GM23338 (cell line): Measurements from ENCODE around the gene RBM33. TPM values are rescaled to one million over a fixed set of nuclear protein-coding genes. Genes with fewer than 3 reads are reported as not detected.
A peak's percentile ranks its signal among the peaks of the same experiment; 100 is the strongest.

Experiments
- ATAC-seq: fragments of 200-7000 bp; cut with Tn5 transposase; 3 replicates; pipeline ENCODE4 v1.9.1; 2020
- DNase-seq: peaks from one replicate; pipeline ENCODE4 v3.0.0-alpha.2; 2015; ENCODE audit warnings: low spot score
- H2AFZ ChIP-seq: fragments of 200-600 bp; sonication (generic); 2 replicates; pipeline ENCODE4 v1.8.0; 2016; ENCODE audit warnings: antibody characterized with exemption, mild to moderate bottlenecking, moderate library complexity
- H3F3A ChIP-seq: fragments of 200-600 bp; sonication (generic); replicated peaks from 2 replicates; pipeline ENCODE4 v1.8.0; 2017; ENCODE audit warnings: antibody characterized with exemption, mixed run types, low read depth
- H3K27ac ChIP-seq: fragments of 200-600 bp; sonication (generic); 2 replicates; pipeline ENCODE4 v1.6.1; 2016; ENCODE audit warnings: low read depth
- H3K27me3 ChIP-seq: fragments of 200-600 bp; sonication (generic); 2 replicates; pipeline ENCODE4 v1.8.0; 2016; ENCODE audit warnings: mild to moderate bottlenecking, mixed run types, moderate library complexity; ENCODE audit not compliant: insufficient read depth
- H3K36me3 ChIP-seq: fragments of 200-600 bp; sonication (generic); 2 replicates; pipeline ENCODE4 v1.8.0; 2016; ENCODE audit warnings: mild to moderate bottlenecking; ENCODE audit not compliant: insufficient read depth
- H3K4me1 ChIP-seq: fragments of 200-600 bp; sonication (generic); 2 replicates; pipeline ENCODE4 v1.8.0; 2016; ENCODE audit warnings: mild to moderate bottlenecking, moderate library complexity; ENCODE audit not compliant: insufficient read depth
- H3K4me2 ChIP-seq: fragments of 200-600 bp; sonication (generic); 2 replicates; pipeline ENCODE4 v1.7.1; 2017; ENCODE audit warnings: mixed run types
- H3K4me3 ChIP-seq: fragments of 200-600 bp; sonication (generic); 2 replicates; pipeline ENCODE4 v1.6.1; 2016; ENCODE audit warnings: mixed run types
- H3K79me2 ChIP-seq: fragments of 200-600 bp; sonication (generic); replicated peaks from 2 replicates; pipeline ENCODE4 v1.8.0; 2017; ENCODE audit warnings: mild to moderate bottlenecking; ENCODE audit not compliant: insufficient read depth
- H3K9me2 ChIP-seq: fragments of 200-600 bp; sonication (generic); 2 replicates; pipeline ENCODE4 v1.8.0; 2017; ENCODE audit not compliant: insufficient read depth
- H4K20me1 ChIP-seq: fragments of 200-600 bp; sonication (generic); replicated peaks from 2 replicates; pipeline ENCODE4 v1.8.0; 2017; ENCODE audit warnings: mild to moderate bottlenecking; ENCODE audit not compliant: insufficient read depth
- H3K27ac Mint-ChIP-seq: 2 replicates; pipeline ENCODE4 v1.8.0; 2020; ENCODE audit warnings: inconsistent platforms, mild to moderate bottlenecking, moderate library complexity, mixed read lengths
- H3K27me3 Mint-ChIP-seq: 3 replicates; pipeline ENCODE4 v1.8.0; 2022; ENCODE audit warnings: low read depth, mild to moderate bottlenecking, moderate library complexity, mixed read lengths, inconsistent platforms; ENCODE audit not compliant: insufficient read depth, poor library complexity
- H3K36me3 Mint-ChIP-seq: 3 replicates; pipeline ENCODE4 v1.8.0; 2021; ENCODE audit warnings: low read depth, mild to moderate bottlenecking, inconsistent platforms, moderate library complexity, mixed read lengths
- H3K4me1 Mint-ChIP-seq: 3 replicates; pipeline ENCODE4 v1.8.0; 2020; ENCODE audit warnings: mild to moderate bottlenecking, inconsistent platforms, mixed read lengths
- H3K4me3 Mint-ChIP-seq: 3 replicates; pipeline ENCODE4 v1.8.0; 2021; ENCODE audit warnings: moderate library complexity, mild to moderate bottlenecking, inconsistent platforms, mixed read lengths
- H3K9me3 Mint-ChIP-seq: 3 replicates; pipeline ENCODE4 v1.8.0; 2020; ENCODE audit warnings: moderate library complexity, mild to moderate bottlenecking, inconsistent platforms, mixed read lengths
- CREB1 ChIP-seq: fragments of 250-450 bp; sonication (Bioruptor Pico); IDR thresholded peaks from 2 replicates; pipeline ENCODE4 v1.5.0; 2020; ENCODE audit warnings: low read depth, mild to moderate bottlenecking, moderate library complexity
- CTCF ChIP-seq, 2 experiments: fragments of 200-600 bp in 1 of 2; sonication (generic) in 1 of 2; conservative IDR thresholded peaks; 2 replicates each; pipeline versions ENCODE4 v1.5.1 to v1.6.1; 2016 to 2017; ENCODE audit warnings: antibody characterized with exemption in 2 of 2, low read depth in 2 of 2, mild to moderate bottlenecking in 2 of 2, moderate library complexity in 1 of 2
- EZH2 ChIP-seq: fragments of 200-600 bp; sonication (generic); IDR thresholded peaks from one replicate; pipeline ENCODE4 v1.8.0; 2017; ENCODE audit warnings: antibody characterized with exemption, mild to moderate bottlenecking, low read depth; ENCODE audit not compliant: unreplicated experiment
- EZH2phosphoT487 ChIP-seq: fragments of 200-600 bp; sonication (generic); IDR thresholded peaks from one replicate; pipeline ENCODE4 v1.8.1; 2018; ENCODE audit warnings: antibody characterized with exemption; ENCODE audit not compliant: unreplicated experiment
- JUNB ChIP-seq: IDR thresholded peaks from one replicate; pipeline ENCODE4 v1.6.1; 2016; ENCODE audit warnings: antibody characterized with exemption; ENCODE audit not compliant: unreplicated experiment
- NANOG ChIP-seq: IDR thresholded peaks from 2 replicates; pipeline ENCODE4 v1.6.1; 2016; ENCODE audit warnings: antibody characterized with exemption, borderline replicate concordance
- POLR2AphosphoS5 ChIP-seq: IDR thresholded peaks from 2 replicates; pipeline ENCODE4 v1.6.1; 2016; ENCODE audit warnings: antibody characterized with exemption, low read depth
- STAT1 ChIP-seq: IDR thresholded peaks from one replicate; pipeline ENCODE4 v1.6.1; 2016; ENCODE audit warnings: antibody characterized with exemption; ENCODE audit not compliant: unreplicated experiment
- ZNF331 ChIP-seq: fragments of 250-450 bp; sonication (Bioruptor Pico); IDR thresholded peaks from 2 replicates; pipeline ENCODE4 v1.5.0; 2020; ENCODE audit warnings: low read depth, mild to moderate bottlenecking, moderate library complexity
- ZNF462 ChIP-seq: fragments of 250-450 bp; sonication (Bioruptor Pico); IDR thresholded peaks from 2 replicates; pipeline ENCODE4 v1.5.0; 2020; ENCODE audit warnings: mild to moderate bottlenecking, moderate library complexity
- polyA plus RNA-seq: library from polyadenylated mRNA; unstranded; fragments of >200 nt; fragmentation: Nextera tagmentation; extraction: Ambion mirVana; gene quantifications from 2 replicates; pipeline ENCODE4 v1.2.1, GENCODE V29; 2016
- total RNA-seq: library from RNA; depleted of rRNA; stranded (reverse); fragments of >200 nt; shearing (Covaris generic); gene quantifications from 2 replicates; pipeline ENCODE4 v1.2.3, GENCODE V29; 2014

RBM33 gene
- total and polyA plus RNA-seq, 2 experiments from 2014 or later, result 47.7 to 94.7 TPM

DNA sequence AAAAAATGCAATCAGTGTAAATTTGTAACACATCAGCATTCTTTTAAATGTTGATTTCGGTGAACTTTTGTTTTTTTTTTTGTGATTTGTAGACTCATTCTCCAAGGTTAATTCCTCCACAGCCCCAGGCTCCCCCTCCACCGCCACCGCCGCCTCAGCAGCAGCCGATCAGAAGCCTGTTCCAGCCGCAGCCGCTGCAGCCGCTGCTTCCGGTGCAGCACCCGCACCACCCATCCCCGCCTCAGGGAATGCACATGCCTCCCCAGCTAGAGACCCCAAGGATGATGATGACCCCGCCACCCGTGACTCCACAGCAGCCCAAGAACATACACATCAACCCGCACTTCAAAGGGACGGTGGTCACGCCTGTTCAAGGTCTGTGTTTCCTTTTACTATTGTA is 66.6 kb downstream of the RBM33 start:
- TF ChIP-seq CREB1 (CRISPR knock-in tag) (no peak), EZH2phosphoT487 (no peak), JUNB (no peak), CTCF (conservative IDR thresholded peaks at IDR 0.05; ENCODE audit: low read depth in 2 of 2) (no peak), EZH2 (no peak), ZNF331 (CRISPR knock-in tag) (no peak)
- H3K27me3 Mint-ChIP-seq, result peaks cover 4% of the 10 kb centered on the region
- no peaks in the 10 kb centered on the region for H3K9me3 Mint-ChIP-seq
- H2AFZ ChIP-seq, result no peak overlapping the region
- H3K4me1 Mint-ChIP-seq, result peaks cover 10% of the 10 kb centered on the region
- H3K9me2 ChIP-seq, result no peaks in the 10 kb centered on the region
- peak overlapping the region; percentile 38; the same call in 1 of the 2 replicates for H3K4me2 ChIP-seq
- ATAC-seq, result peak; percentile 30; the same call in 2 of the 3 replicates
- H3K79me2 ChIP-seq, result peaks cover 79% of the 10 kb centered on the region
- no peak overlapping the region for H3K27ac Mint-ChIP-seq
- H3K4me3 Mint-ChIP-seq, result no peak overlapping the region
- H3K27me3 ChIP-seq, result no peaks in the 10 kb centered on the region
- peaks cover 45% of the 10 kb centered on the region for H3K36me3 Mint-ChIP-seq
- H3K4me3 ChIP-seq, result no peak overlapping the region
- no peak overlapping the region for H3K27ac ChIP-seq
- no peaks in the 10 kb centered on the region for H3F3A ChIP-seq
- no peak for DNase-seq
- peaks cover 5% of the 10 kb centered on the region; the same call in 1 of the 2 replicates for H3K4me1 ChIP-seq
- H4K20me1 ChIP-seq, result peaks cover 29% of the 10 kb centered on the region
- peaks cover 30% of the 10 kb centered on the region; the same call in 1 of the 2 replicates for H3K36me3 ChIP-seq

GRCh38 chr7:155713384-155713783 is 68.9 kb downstream of the RBM33 start:
- H3K4me1 ChIP-seq, result peaks cover 5% of the 10 kb centered on the region; the same call in 1 of the 2 replicates
- no peaks in the 10 kb centered on the region for H3K9me2 ChIP-seq
- H3K9me3 Mint-ChIP-seq, result no peaks in the 10 kb centered on the region
- H4K20me1 ChIP-seq, result peaks cover 27% of the 10 kb centered on the region
- no peaks in the 10 kb centered on the region for H3K27me3 ChIP-seq
- H3K36me3 ChIP-seq, result peaks cover 23% of the 10 kb centered on the region
- DNase-seq (no peak), ATAC-seq (peak; percentile 54)
- no peak overlapping the region for H3K4me3 Mint-ChIP-seq
- no peak overlapping the region for H2AFZ ChIP-seq
- peaks cover 16% of the 10 kb centered on the region for H3K4me1 Mint-ChIP-seq
- no peaks in the 10 kb centered on the region for H3F3A ChIP-seq
- no peak overlapping the region for H3K27ac ChIP-seq
- H3K4me2 ChIP-seq, result no peak overlapping the region
- peaks cover 89% of the 10 kb centered on the region for H3K79me2 ChIP-seq
- peaks cover 7% of the 10 kb centered on the region for H3K27me3 Mint-ChIP-seq
- H3K4me3 ChIP-seq, result no peak overlapping the region
- H3K27ac Mint-ChIP-seq, result no peak overlapping the region
- peaks cover 56% of the 10 kb centered on the region for H3K36me3 Mint-ChIP-seq
- TF ChIP-seq ZNF462 (CRISPR knock-in tag) (no peak), STAT1 (no peak), JUNB (no peak), POLR2AphosphoS5 (no peak), EZH2phosphoT487 (no peak), NANOG (no peak), CREB1 (CRISPR knock-in tag) (no peak), ZNF331 (CRISPR knock-in tag) (no peak), CTCF (conservative IDR thresholded peaks at IDR 0.05; ENCODE audit: low read depth in 2 of 2) (no peak)
